Gastrocnemius medialis (tissue), 4 donors: ENCODE measurements around the gene PRAME.

Experiments used
- POLR2A ChIP-seq, 2 donors: fragments of 450-650 bp; IDR thresholded peaks; one replicate each; pipeline ENCODE4 v1.6.1; 2017; ENCODE audit warnings: antibody characterized with exemption in 2 of 2, mild to moderate bottlenecking in 2 of 2, moderate library complexity in 2 of 2
- TF ChIP-seq, protein P1 (sequence below), 5 experiments: fragments of 450-650 bp in 3 of 5; fragments of 200-600 bp in 2 of 5; sonication (generic) in 2 of 5; IDR thresholded peaks in 4 of 5; conservative IDR thresholded peaks in 1 of 5; 1 replicate in 4 of 5; 2 replicates in 1 of 5; pipeline ENCODE4 v1.5.1; 2016 to 2019; ENCODE audit warnings: antibody characterized with exemption in 5 of 5, mild to moderate bottlenecking in 3 of 5, moderate library complexity in 3 of 5

DNA sequence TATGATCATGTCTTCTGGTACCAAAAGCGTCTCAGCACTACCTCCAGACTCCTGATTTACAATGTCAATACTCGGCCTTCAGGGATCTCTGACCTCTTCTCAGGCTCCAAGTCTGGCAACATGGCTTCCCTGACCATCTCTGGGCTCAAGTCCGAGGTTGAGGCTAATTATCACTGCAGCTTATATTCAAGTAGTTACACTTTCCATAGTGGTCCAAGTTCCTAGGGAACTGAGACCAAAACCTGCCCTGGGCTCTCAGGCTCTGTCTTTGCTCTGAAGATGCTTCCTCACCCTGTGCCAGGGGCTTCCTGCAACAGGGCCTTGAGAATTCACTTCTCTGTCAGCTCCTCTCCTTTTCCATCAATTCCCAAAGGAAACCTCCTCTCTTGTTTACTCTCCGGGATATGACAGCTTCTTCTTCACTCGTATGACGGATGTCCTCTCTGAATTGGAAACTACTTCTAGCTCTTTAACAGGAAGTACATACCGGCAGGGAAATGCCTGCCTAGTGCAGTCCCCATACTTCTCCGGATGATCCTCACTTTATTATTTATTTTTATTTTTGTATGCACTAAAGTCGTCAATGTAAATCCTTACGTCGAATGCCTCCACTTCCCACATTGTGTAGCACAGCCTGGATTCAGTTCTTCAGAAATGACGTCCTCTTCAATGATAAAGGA lies 29.6 kb upstream of the PRAME start:
- TF ChIP-seq, protein P1, sequence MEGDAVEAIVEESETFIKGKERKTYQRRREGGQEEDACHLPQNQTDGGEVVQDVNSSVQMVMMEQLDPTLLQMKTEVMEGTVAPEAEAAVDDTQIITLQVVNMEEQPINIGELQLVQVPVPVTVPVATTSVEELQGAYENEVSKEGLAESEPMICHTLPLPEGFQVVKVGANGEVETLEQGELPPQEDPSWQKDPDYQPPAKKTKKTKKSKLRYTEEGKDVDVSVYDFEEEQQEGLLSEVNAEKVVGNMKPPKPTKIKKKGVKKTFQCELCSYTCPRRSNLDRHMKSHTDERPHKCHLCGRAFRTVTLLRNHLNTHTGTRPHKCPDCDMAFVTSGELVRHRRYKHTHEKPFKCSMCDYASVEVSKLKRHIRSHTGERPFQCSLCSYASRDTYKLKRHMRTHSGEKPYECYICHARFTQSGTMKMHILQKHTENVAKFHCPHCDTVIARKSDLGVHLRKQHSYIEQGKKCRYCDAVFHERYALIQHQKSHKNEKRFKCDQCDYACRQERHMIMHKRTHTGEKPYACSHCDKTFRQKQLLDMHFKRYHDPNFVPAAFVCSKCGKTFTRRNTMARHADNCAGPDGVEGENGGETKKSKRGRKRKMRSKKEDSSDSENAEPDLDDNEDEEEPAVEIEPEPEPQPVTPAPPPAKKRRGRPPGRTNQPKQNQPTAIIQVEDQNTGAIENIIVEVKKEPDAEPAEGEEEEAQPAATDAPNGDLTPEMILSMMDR (IDR thresholded peaks at IDR 0.05 in 4 of 5, conservative IDR thresholded peaks at IDR 0.05 in 1 of 5) = no peak
- TF ChIP-seq POLR2A (IDR thresholded peaks at IDR 0.05) = no peak
